HG02981 (cell line): Measurements from ENCODE around the gene CACNA1S.

Experiments
- ATAC-seq: cut with Tn5 transposase; IDR thresholded peaks from one replicate; pipeline ENCODE4 v1.9.1; 2021; ENCODE audit warnings: mild to moderate bottlenecking, moderate library complexity; ENCODE audit not compliant: unreplicated experiment

The CACNA1S gene

DNA sequence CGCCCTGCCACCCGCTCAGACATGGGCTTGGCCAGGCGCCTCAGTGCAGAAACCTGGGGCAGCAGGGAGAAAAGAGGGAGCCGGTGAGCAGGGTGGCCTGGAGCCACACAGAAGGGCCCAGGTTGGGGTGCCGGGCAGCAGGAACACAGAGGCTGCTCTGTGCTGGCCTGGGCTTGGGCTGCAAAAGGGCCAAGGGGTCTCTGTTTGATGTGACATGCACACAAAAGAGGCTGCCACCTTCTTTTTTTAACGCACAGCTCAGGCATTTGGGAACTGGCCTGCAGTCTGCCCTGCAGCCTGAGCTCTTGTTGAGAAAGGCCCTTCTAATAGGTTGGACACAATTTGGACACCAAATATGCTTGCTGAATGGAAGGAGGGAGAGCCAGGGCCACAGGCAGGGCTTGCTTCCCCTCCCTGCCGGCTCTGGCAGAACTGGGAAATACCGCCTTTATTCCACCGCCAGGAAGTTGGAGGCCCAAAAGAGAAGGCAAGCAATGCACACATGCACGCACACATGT lies 121.1 kb downstream of the CACNA1S start:
- no peak for ATAC-seq

DNA sequence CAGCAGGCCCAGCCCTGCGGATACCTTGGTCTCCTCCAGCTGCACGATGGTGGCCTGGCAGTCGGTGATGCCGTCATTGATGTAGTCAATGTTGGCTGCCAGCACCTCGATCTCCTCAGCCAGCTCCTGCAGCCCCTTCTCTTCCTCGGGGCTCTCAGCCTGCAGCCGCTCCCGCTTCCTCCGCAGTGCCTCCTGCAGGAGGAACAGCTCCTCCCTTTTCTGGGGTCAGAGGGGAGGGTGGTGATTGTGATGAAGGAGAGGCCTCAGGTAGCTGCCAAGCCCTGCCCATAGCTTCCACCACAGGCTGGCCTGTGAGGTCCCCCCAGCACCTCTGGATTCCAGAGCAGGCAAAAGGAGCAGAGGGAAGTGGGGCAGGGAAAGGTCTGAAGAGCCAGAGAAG lies 122.1 kb downstream of the CACNA1S start:
- ATAC-seq, result no peak
